GM20000 (cell line): ENCODE measurements around the gene ABI3.

Experiments
- DNase-seq: peaks from one replicate; pipeline ENCODE4 v3.0.0; 2012; ENCODE audit warnings: low spot score
- TF ChIP-seq, protein P1 (sequence below): IDR thresholded peaks from 2 replicates; pipeline ENCODE4 v1.5.1; 2012; ENCODE audit warnings: mild to moderate bottlenecking, control low read depth; ENCODE audit errors: extremely low read depth, missing control alignments

Gene ABI3

GRCh38 chr17:49247944-49248343 is 37.4 kb downstream of the ABI3 start:
- no peak for DNase-seq
- TF ChIP-seq, protein P1, sequence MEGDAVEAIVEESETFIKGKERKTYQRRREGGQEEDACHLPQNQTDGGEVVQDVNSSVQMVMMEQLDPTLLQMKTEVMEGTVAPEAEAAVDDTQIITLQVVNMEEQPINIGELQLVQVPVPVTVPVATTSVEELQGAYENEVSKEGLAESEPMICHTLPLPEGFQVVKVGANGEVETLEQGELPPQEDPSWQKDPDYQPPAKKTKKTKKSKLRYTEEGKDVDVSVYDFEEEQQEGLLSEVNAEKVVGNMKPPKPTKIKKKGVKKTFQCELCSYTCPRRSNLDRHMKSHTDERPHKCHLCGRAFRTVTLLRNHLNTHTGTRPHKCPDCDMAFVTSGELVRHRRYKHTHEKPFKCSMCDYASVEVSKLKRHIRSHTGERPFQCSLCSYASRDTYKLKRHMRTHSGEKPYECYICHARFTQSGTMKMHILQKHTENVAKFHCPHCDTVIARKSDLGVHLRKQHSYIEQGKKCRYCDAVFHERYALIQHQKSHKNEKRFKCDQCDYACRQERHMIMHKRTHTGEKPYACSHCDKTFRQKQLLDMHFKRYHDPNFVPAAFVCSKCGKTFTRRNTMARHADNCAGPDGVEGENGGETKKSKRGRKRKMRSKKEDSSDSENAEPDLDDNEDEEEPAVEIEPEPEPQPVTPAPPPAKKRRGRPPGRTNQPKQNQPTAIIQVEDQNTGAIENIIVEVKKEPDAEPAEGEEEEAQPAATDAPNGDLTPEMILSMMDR, result no peak

- TF ChIP-seq, protein P1, result no peak
- no peak for DNase-seq
Measured at GRCh38 chr17:49249292-49249794, 38.8 kb downstream of the ABI3 start.

DNA sequence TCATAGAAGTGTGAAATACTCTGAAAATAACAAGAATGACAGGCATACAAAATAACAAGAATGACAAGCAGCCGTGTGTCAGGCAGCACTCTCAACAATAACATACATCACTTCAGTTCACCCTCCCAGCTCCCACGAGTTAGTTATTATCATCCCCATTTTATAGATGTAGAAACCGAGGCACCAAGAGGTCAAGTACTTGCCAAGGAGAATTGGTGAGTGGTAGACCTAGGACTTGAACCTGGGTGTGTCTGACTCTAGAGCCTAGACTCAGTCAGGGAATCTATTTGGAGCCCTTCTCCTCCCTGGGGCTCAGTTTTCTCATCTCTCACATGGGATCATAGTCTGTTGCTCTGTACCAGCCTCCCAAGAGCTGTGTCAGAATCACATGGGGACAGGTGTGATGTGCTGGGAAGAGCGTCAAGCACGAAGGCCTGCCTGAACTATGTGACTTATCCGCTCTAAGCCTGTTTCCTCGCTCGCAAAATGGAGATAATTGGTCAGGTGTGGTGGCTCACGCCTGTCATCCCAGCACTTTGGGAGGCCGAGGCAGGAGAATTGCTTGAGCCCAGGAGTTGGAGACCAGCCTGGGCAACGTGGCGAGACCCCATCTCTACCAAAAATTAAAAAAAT is 39.5 kb downstream of the ABI3 start:
- TF ChIP-seq, protein P1, result no peak
- DNase-seq, result no peak

GRCh38 chr17:49252148-49252695 is 41.7 kb downstream of the ABI3 start:
- no peak for DNase-seq
- TF ChIP-seq, protein P1, result no peak

- DNase-seq, result no peak
- TF ChIP-seq, protein P1, result no peak
Measured at GRCh38 chr17:49254066-49254465, 43.6 kb downstream of the ABI3 start.

GRCh38 chr17:49255125-49255524 is 44.6 kb downstream of the ABI3 start:
- TF ChIP-seq, protein P1, result no peak
- no peak for DNase-seq

DNA sequence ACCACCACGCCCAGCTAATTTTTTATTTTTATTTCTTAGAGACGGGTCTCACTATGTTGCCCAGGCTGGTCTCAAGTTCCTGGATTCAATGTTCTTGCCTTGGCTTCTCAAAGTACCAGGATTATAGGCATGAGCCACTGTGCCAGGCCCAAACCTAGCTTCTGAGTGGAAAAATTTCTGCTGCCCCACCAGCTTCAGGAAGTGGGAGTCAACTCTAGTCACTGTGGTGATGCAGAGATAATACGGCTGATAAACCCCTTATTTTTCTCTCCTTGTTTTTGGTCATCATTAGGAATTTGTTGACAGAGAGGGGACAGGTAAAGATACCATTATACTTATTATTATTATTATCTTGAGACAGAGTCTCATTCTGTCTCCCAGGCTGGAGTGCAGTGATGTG is 47.9 kb downstream of the ABI3 start:
- DNase-seq, result no peak
- TF ChIP-seq, protein P1, result no peak
